NCI-H146 treated with DMSO at 0.1 percent for 48 hours (cell line): ENCODE data around the gene ENKD1.

Experiments used
- DNase-seq: peaks from one replicate; lab custom pipeline; 2025; ENCODE audit not compliant: unreplicated experiment; lab: John Stamatoyannopoulos, UW

ENKD1 gene

GRCh38 chr16:67679935-67680897 lies 13.7 kb upstream of the ENKD1 start:
- no peak for DNase-seq

- DNase-seq = no peak
Measured at GRCh38 chr16:67678354-67679023, 11.9 kb upstream of the ENKD1 start.

- no peak for DNase-seq
Measured at GRCh38 chr16:67677712-67678111, 11.2 kb upstream of the ENKD1 start.

GRCh38 chr16:67676939-67677338 lies 10.4 kb upstream of the ENKD1 start:
- no peak for DNase-seq

DNA sequence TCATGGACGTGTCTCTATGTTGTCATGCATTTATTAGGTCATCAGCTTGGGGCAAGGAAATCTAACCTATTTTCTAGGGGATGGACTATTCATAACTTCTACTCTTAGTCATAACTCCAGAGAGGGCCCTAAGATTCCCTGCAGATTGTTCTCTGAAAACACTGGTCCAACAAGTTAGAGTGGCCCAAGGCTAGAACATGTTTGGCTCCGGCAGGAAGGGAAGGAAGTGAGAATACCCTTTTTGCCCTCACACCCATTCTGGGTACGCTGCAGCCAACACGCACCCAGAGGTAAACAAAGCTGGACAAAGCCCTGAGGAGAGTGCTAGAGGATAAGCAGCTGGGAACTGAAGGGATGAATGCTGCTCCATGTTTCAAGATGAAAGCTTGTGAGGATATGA lies 10.0 kb upstream of the ENKD1 start:
- no peak for DNase-seq

- DNase-seq = no peak
Measured at GRCh38 chr16:67675999-67676398, 9.4 kb upstream of the ENKD1 start.

- DNase-seq = no peak
Measured at GRCh38 chr16:67675579-67675935, 9.0 kb upstream of the ENKD1 start.

- no peak for DNase-seq
Measured at GRCh38 chr16:67674851-67675578, 8.5 kb upstream of the ENKD1 start.

DNA sequence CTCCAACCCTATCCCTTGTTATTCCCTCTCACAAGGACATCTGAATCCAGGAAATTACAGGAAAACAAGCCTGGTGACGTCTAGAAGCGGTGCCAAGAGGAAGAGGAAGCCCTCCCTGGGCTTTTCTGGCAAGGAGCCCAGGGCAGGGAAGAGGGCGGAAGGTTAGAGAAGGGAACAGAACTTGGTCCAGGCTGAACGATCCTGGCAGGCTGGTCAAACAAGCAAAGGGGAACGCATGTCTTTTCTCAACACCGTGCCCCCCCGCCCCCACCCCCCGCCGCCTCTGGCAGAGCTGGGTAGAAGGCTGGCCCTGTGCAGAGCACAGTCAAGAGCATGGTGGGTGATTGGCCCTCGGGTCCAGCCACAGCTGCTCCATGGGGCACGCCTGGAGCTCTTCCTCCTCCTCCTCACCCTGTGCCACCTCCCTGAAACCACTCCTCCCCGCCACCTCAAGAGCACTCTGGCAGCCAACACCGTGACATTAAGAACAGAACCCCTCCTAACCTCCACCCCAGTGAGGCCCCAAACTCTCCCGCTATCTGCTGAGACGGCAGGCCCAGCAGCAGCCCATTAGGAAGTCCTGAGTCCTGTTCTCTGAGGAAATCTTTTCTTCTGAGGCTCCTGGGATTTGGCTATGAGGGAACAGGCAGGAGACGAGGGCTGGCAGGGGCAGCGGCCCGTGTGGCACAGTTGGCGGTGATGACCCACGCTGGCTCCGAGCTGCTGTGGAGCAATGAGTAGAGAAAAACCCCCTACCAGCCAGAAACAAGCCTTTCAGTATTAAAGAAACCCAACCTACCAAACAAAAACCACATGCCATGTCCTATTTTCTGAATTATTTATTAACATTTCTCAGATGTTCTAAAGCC lies 7.4 kb upstream of the ENKD1 start:
- DNase-seq = no peak

- no peak for DNase-seq
Measured at GRCh38 chr16:67672739-67673662, 6.5 kb upstream of the ENKD1 start.

DNA sequence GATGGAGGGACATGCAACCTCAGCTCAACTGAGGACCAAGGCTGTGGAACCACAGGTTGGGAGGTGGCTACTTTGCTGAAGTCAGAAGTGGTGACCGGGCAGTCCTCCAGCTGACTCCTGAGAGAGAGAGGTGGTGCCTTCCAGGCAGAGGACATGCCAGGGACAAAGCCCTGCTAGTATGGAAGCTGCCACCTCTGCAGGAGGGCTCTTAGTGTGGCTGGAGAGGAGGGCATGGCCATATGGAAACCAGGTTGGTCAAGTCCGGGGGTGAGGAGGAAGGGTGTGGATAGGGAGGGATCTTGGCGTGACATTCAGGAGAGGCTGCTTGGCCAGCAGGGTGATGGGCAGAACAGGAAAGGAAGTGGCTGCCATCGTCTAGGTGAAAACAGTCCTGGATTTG lies 5.8 kb upstream of the ENKD1 start:
- no peak for DNase-seq

DNA sequence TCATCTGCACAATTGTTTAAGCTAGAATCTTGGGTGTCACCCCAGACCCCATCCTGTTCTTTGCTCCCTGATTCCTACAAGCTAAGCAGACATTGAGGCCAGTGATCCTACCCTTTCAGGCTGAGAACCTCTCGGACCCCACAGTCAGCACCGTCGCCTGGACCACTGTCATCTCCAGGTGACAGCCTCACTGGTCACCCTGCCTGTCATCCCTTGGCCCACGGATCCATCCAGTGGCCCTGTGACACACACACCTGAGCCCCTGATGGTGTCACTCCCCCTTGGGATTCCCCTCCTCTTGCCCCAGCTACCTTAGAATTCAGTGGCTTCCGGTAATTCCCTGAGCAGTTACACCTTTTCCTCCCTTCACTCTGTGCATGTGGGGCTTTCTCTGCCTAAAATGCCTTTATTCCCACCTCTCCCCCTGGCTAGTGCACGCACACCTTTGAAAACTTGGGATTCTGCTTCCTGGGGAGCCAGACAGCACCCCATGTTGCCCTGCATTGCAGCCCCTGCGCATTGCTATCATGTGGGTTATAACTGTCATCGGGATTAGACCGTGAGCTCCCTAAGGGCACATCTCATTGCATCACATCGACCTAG lies 3.0 kb upstream of the ENKD1 start:
- no peak for DNase-seq

DNA sequence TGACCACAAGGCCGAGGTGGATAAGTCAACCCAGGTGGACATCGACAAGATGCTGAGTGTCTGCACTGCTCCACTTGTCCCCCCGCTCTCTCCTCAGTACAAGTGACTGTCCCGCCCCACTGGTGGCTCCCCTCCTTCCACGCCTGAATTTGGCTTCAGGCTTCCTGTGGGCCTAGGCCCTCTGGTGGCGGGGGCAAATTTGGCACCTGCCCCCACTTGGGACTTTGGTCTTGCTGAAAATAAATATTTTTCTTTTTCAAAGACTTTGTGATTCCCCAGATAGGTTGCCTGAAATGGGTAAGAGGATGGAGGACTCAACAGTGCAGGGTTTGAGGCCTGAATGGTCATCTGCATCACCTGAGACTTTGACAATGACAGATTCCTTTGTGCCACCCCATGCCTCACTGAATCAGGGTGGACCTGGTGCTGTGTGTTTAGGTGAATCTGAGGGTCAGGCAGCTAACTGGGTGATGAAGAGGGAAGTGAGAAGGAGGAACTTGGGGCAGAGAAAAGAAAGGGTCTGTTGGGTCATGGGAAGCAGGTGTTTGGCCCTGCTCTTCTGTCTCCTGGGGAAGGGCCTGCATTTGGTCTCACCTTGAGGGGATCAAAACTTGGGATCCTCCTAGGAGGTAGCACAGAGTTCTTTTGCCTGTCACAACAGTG lies 2.1 kb upstream of the ENKD1 start:
- no peak for DNase-seq

DNA sequence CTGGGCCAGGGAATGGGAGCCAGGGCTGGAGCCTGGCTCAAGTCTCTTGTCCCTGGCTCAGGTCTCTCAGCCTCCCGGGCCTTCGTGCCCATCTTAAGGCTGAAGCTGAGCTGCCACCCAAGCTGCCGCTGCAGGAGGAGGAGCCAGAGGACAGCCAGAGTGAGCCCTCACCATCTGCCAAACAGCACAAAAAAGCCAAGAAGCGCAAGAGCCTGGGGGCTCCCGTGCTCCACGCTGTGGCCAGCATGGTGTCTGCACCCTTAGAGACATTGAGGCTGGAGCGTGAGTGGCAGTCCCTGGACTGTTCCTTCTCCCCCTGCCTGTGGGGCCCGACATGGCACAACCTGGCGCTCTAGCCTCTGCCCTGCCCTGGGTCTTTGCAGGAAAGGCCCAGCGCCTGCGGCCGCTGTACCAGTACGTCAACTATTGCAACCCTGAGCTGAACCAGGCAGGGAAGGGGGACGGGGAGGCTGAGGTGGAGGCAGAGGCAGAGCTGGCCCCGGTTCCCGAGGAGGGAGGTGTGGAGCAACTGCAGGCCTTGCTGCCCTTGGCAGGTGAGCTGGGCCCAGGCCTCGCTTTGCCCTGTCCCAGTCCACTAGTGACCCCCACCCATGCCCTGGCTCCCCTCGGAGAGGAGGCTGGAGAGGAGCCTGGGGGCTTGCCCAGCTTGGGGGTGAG lies 1.4 kb upstream of the ENKD1 start:
- peak; percentile 57 for DNase-seq

DNA sequence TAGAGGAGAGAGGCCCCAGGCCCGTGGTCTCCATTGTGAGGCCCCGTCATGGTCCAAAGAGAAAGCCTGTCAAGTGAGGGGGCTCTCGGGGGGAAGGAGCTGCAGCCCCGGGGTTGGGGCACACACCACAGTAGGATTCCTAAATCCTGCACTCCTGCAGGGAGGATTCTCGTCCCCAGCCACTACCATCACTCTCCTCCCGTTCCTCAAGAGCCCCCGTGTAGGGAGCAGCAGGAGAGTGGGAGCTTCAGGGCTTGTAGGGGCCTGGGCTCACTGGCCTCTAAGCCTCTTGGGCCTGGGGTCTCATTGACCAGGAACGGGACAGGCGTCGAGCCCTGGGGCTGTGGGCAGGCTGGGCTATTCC lies 885 bp upstream of the ENKD1 start:
- no peak for DNase-seq

DNA sequence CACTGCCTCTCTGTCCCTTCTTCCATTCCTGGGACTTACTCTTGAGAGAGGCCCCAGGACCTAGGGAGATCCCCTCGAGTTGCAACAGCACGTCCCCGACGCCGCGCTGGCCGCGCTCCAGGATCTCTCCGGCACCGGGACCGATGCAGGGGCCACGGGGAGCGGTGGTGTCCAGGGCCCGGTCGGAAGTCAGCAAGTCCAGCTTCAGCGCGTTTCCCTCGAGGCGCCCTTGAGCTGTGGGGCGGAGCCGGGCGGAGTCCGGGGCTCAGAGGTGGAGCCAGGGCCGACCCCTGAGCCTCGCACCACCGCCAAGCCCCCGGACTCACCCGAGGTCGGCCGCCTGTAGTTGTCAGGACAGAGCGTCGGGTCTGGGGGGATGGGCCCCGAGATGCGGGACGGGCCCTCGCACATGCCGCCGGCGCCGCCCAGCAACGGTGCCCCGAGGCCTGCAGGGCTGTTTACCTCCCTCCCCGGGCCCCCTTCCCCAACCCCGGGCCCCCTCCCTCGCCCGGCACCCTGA lies 458 bp downstream of the ENKD1 start:
- no peak for DNase-seq

GRCh38 chr16:67665598-67665997 lies 952 bp downstream of the ENKD1 start:
- DNase-seq = no peak

DNA sequence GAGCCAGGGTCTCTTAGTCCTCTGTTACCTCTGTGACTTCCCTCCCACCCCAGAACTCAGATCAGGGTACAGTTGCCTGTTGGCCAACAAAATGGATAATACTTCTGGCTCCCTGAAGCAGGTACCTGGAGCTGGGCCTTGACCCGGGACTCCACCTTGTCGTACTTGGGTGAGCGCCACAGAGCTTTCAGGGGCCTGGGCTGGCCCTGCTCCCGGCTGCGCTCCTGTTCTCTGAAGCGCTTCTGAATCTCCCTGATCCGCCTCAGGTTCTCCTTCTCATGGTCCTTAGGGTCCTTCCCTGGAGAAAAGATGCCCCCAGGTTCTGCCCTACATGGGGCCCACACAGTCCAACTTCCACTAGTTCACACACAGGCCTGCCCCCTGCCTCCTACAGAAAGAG lies 1.7 kb downstream of the ENKD1 start:
- DNase-seq = no peak
